Naive thymus-derived CD8-positive, alpha-beta T cell (primary cell): ENCODE measurements around the gene RRN3. TPM values are rescaled to one million over a fixed set of nuclear protein-coding genes. Genes with fewer than 3 reads are reported as not detected.
"Not testable (repeated sequence)": the region's sequence is repeated elsewhere in the genome, so short reads cannot be mapped to it uniquely, and the experiment has no call there.

Experiments used
- ATAC-seq, 2 donors: fragments of 150-1000 bp; cut with Tn5 transposase in 1 of 2; sonication (Bioruptor Pico), chemical (Tn5 transposase) in 1 of 2; 1 replicate in 1 of 2; 2 replicates in 1 of 2; pipeline ENCODE4 v1.10.0; 2021; ENCODE audit warnings: mild to moderate bottlenecking in 2 of 2, moderate library complexity in 2 of 2
- POLR2A ChIA-PET: fragments of 350-600 bp; sonication (Branson Sonifier 250); formaldehyde crosslinking; loops from one replicate; lab custom pipeline; 2021; ENCODE audit warnings: antibody characterized with exemption; lab: Charles Lee
- DNase-seq, 10 donors: peaks; one replicate each; pipeline versions ENCODE4 v3.0.0 to v3.0.0-alpha.2; 2020 to 2022
- H3K27ac Mint-ChIP-seq, 10 donors: one replicate each; pipeline ENCODE4 v1.8.0; 2020 to 2022; ENCODE audit warnings: mild to moderate bottlenecking in 10 of 10, mixed read lengths in 10 of 10, moderate library complexity in 4 of 10, inconsistent platforms in 1 of 10
- H3K27me3 Mint-ChIP-seq, 5 donors: one replicate each; pipeline ENCODE4 v1.8.0; 2021 to 2022; ENCODE audit warnings: mixed read lengths in 5 of 5
- H3K36me3 Mint-ChIP-seq, 3 donors: one replicate each; pipeline ENCODE4 v1.8.0; 2020 to 2022; ENCODE audit warnings: mixed read lengths in 3 of 3, mild to moderate bottlenecking in 2 of 3, inconsistent platforms in 1 of 3
- H3K4me1 Mint-ChIP-seq, 4 donors: one replicate each; pipeline ENCODE4 v1.8.0; 2021 to 2022; ENCODE audit warnings: mixed read lengths in 4 of 4
- H3K4me3 Mint-ChIP-seq, 10 donors: one replicate each; pipeline ENCODE4 v1.8.0; 2020 to 2022; ENCODE audit warnings: mild to moderate bottlenecking in 10 of 10, mixed read lengths in 10 of 10, moderate library complexity in 6 of 10, inconsistent platforms in 1 of 10
- H3K9me3 Mint-ChIP-seq, 9 donors: one replicate each; pipeline ENCODE4 v1.8.0; 2020 to 2022; ENCODE audit warnings: mixed read lengths in 9 of 9, mild to moderate bottlenecking in 3 of 9, inconsistent platforms in 1 of 9, moderate library complexity in 1 of 9
- polyA plus RNA-seq, 3 donors: library from polyadenylated mRNA; unstranded; fragments of 300-500 nt; fragmentation: Illumina TruSeq; gene quantifications; one replicate each; pipeline ENCODE4 v1.2.3, GENCODE V29; 2021
- total RNA-seq, 8 experiments: library from RNA in 2 of 8; stranded (reverse) in 2 of 8; gene quantifications; one replicate each; pipeline ENCODE4 v1.2.3 and lab custom pipeline; 2021 to 2026

The RRN3 gene
- total and polyA plus RNA-seq, 5 experiments from 2014 or later, result 17.9 to 53.3 (median 33.8) TPM

- peaks cover 20 to 35% (median 22%) of the 10 kb centered on the region in 4 donors for H3K4me1 Mint-ChIP-seq
- DNase-seq, ATAC-seq, H3K27me3 Mint-ChIP-seq, POLR2A ChIA-PET, H3K9me3 Mint-ChIP-seq, H3K4me3 Mint-ChIP-seq: not testable (repeated sequence)
- H3K27ac Mint-ChIP-seq, result peak overlapping the region in 4 of 10 donors; percentile 1 to 39 (median 28)
- peaks cover 0 to 80% (median 32%) of the 10 kb centered on the region in 3 donors for H3K36me3 Mint-ChIP-seq
These were observed 65.7 kb downstream of the RRN3 start for GRCh38 chr16:15028345-15028715.

GRCh38 chr16:15027503-15028344, 66.3 kb downstream of the RRN3 start:
- peaks cover 20 to 34% (median 22%) of the 10 kb centered on the region in 4 donors for H3K4me1 Mint-ChIP-seq
- POLR2A ChIA-PET, ATAC-seq, H3K9me3 Mint-ChIP-seq, H3K27me3 Mint-ChIP-seq, DNase-seq: not testable (repeated sequence)
- peaks cover 0 to 81% (median 36%) of the 10 kb centered on the region in 3 donors for H3K36me3 Mint-ChIP-seq
- peak overlapping the region in 1 of 10 donors; percentile 8 for H3K4me3 Mint-ChIP-seq
- peak overlapping the region in 5 of 10 donors; percentile 12 to 39 (median 21) for H3K27ac Mint-ChIP-seq

GRCh38 chr16:15027051-15027450, 67.0 kb downstream of the RRN3 start:
- Mint-ChIP-seq H3K27ac (peak overlapping the region in 1 of 10 donors; percentile 80), H3K36me3 (peaks cover 0 to 82% (median 34%) of the 10 kb centered on the region in 3 donors), H3K4me1 (peaks cover 19 to 34% (median 21%) of the 10 kb centered on the region in 4 donors)
- DNase-seq, H3K27me3 Mint-ChIP-seq, H3K4me3 Mint-ChIP-seq, POLR2A ChIA-PET, H3K9me3 Mint-ChIP-seq, ATAC-seq: not testable (repeated sequence)

GRCh38 chr16:15025234-15025951, 68.7 kb downstream of the RRN3 start:
- POLR2A ChIA-PET, H3K27me3 Mint-ChIP-seq, ATAC-seq, DNase-seq, H3K9me3 Mint-ChIP-seq, H3K4me3 Mint-ChIP-seq: not testable (repeated sequence)
- H3K36me3 Mint-ChIP-seq, result peaks cover 0 to 80% (median 29%) of the 10 kb centered on the region in 3 donors
- peaks cover 9 to 26% (median 17%) of the 10 kb centered on the region in 4 donors for H3K4me1 Mint-ChIP-seq
- peak overlapping the region in 8 of 10 donors; percentile 24 to 79 (median 52) for H3K27ac Mint-ChIP-seq

- Mint-ChIP-seq H3K4me1 (peaks cover 9 to 26% (median 17%) of the 10 kb centered on the region in 4 donors), H3K27ac (peak overlapping the region; percentile 2 to 79 (median 45)), H3K36me3 (peaks cover 0 to 84% (median 33%) of the 10 kb centered on the region in 3 donors)
- ATAC-seq, POLR2A ChIA-PET, H3K27me3 Mint-ChIP-seq, DNase-seq, H3K9me3 Mint-ChIP-seq, H3K4me3 Mint-ChIP-seq: not testable (repeated sequence)
These were observed 69.2 kb downstream of the RRN3 start for GRCh38 chr16:15024858-15025199.

- H3K27me3 Mint-ChIP-seq, H3K9me3 Mint-ChIP-seq, ATAC-seq, DNase-seq, H3K4me3 Mint-ChIP-seq, POLR2A ChIA-PET: not testable (repeated sequence)
- Mint-ChIP-seq H3K27ac (peak overlapping the region in 6 of 10 donors; percentile 16 to 82 (median 77)), H3K4me1 (peaks cover 9 to 26% (median 17%) of the 10 kb centered on the region in 4 donors), H3K36me3 (peaks cover 5 to 87% (median 30%) of the 10 kb centered on the region in 3 donors)
These were observed 70.5 kb downstream of the RRN3 start for GRCh38 chr16:15023381-15024077.

GRCh38 chr16:15022194-15022593, 71.9 kb downstream of the RRN3 start:
- ATAC-seq (peak; percentile 100), DNase-seq (peak; percentile 37 to 87 (median 73))
- H3K36me3 Mint-ChIP-seq, result peaks cover 6 to 87% (median 27%) of the 10 kb centered on the region in 3 donors
- POLR2A ChIA-PET, result interaction anchor here (0.6 to 1.0 kb wide), 2 partner anchors 47 to 614 kb away, joined by 3 read pairs; partner anchors contain the start of gene PDXDC1
- not testable (repeated sequence) for H3K27me3 Mint-ChIP-seq, H3K9me3 Mint-ChIP-seq, H3K4me3 Mint-ChIP-seq
- H3K4me1 Mint-ChIP-seq, result peaks cover 11 to 26% (median 17%) of the 10 kb centered on the region in 4 donors
- H3K27ac Mint-ChIP-seq, result peak overlapping the region; percentile 7 to 84 (median 38)

GRCh38 chr16:15021429-15021828, 72.6 kb downstream of the RRN3 start:
- H3K27me3 Mint-ChIP-seq, result not testable (repeated sequence)

GRCh38 chr16:15016951-15017580, 77.0 kb downstream of the RRN3 start:
- peaks cover 9 to 68% (median 14%) of the 10 kb centered on the region in 3 donors for H3K36me3 Mint-ChIP-seq
- ATAC-seq, DNase-seq, H3K27me3 Mint-ChIP-seq, POLR2A ChIA-PET, H3K9me3 Mint-ChIP-seq, H3K4me3 Mint-ChIP-seq: not testable (repeated sequence)
- peak overlapping the region in 8 of 10 donors; percentile 19 to 87 (median 62) for H3K27ac Mint-ChIP-seq
- H3K4me1 Mint-ChIP-seq, result peaks cover 17 to 45% (median 36%) of the 10 kb centered on the region in 4 donors

More at GRCh38 chr16:15021429-15021828, 72.6 kb downstream of the RRN3 start:
- Mint-ChIP-seq H3K36me3 (peaks cover 9 to 88% (median 28%) of the 10 kb centered on the region in 3 donors), H3K27ac (peak overlapping the region; percentile 1 to 84 (median 37)), H3K4me1 (peaks cover 14 to 26% (median 18%) of the 10 kb centered on the region in 4 donors)
- not testable (repeated sequence) for H3K4me3 Mint-ChIP-seq, DNase-seq, H3K9me3 Mint-ChIP-seq, ATAC-seq
- POLR2A ChIA-PET, result interaction anchor here (1.0 kb wide), 1 partner anchor 46 kb away, joined by 3 read pairs; the partner anchor contains the start of gene PDXDC1

GRCh38 chr16:15016354-15016753, 77.7 kb downstream of the RRN3 start:
- ATAC-seq, H3K27me3 Mint-ChIP-seq, DNase-seq, H3K9me3 Mint-ChIP-seq, POLR2A ChIA-PET, H3K4me3 Mint-ChIP-seq: not testable (repeated sequence)
- Mint-ChIP-seq H3K4me1 (peaks cover 11 to 47% (median 31%) of the 10 kb centered on the region in 4 donors), H3K36me3 (peaks cover 9 to 65% (median 15%) of the 10 kb centered on the region in 3 donors), H3K27ac (peak overlapping the region in 9 of 10 donors; percentile 35 to 85 (median 67))

- POLR2A ChIA-PET, H3K4me3 Mint-ChIP-seq, DNase-seq, ATAC-seq, H3K27me3 Mint-ChIP-seq, H3K9me3 Mint-ChIP-seq: not testable (repeated sequence)
- Mint-ChIP-seq H3K36me3 (peaks cover 16 to 67% (median 20%) of the 10 kb centered on the region in 3 donors), H3K27ac (peak overlapping the region in 9 of 10 donors; percentile 29 to 96 (median 60)), H3K4me1 (peaks cover 11 to 47% (median 30%) of the 10 kb centered on the region in 4 donors)
These were observed 78.4 kb downstream of the RRN3 start for GRCh38 chr16:15015671-15016070.
